Measurements from ENCODE around the gene TIGD1.

TIGD1 gene

GRCh38 chr2:232501794-232502390, 48.5 kb downstream of the TIGD1 start:
- no peak for DNase-seq (ENCODE audit: low read depth)

- no peak for DNase-seq (ENCODE audit: low read depth)
These were observed 49.0 kb downstream of the TIGD1 start for GRCh38 chr2:232501331-232501771.

GRCh38 chr2:232498452-232498851, 51.9 kb downstream of the TIGD1 start:
- no peak for DNase-seq (ENCODE audit: low read depth)

All from stimulated activated CD8-positive, alpha-beta memory T cell treated with anti-CD3 and anti-CD28 coated beads, Interleukin-15, amount 100 ng/mL, for 1 hour (primary cell).